Ovary (tissue), 9 donors: ENCODE measurements around the gene NEK2. TPM values are rescaled to one million over a fixed set of nuclear protein-coding genes. Genes with fewer than 3 reads are reported as not detected.
A peak's percentile ranks its signal among the peaks of the same experiment; 100 is the strongest.

Source experiments
- DNase-seq, 5 donors: peaks; one replicate each; pipeline ENCODE4 v3.0.0-alpha.2; 2019 to 2020
- H3K27ac ChIP-seq, 2 donors: fragments of 200-600 bp; one replicate each; pipeline versions ENCODE4 v1.5.1 to v1.8.0; 2019 to 2022
- H3K27me3 ChIP-seq: fragments of 200-600 bp; one replicate; pipeline ENCODE4 v1.8.0; 2022
- H3K36me3 ChIP-seq: fragments of 200-600 bp; sonication (generic); one replicate; pipeline ENCODE4 v1.5.1; 2019
- H3K4me1 ChIP-seq: one replicate; pipeline ENCODE4 v1.8.1; 2013; ENCODE audit warnings: mild to moderate bottlenecking, moderate library complexity; ENCODE audit not compliant: insufficient read depth
- H3K4me3 ChIP-seq: fragments of 200-600 bp; sonication (generic); one replicate; pipeline ENCODE4 v1.5.1; 2017
- H3K9me3 ChIP-seq, 2 donors: fragments of 200-600 bp in 1 of 2; sonication (generic) in 1 of 2; one replicate each; pipeline versions ENCODE4 v1.5.1 to v1.8.1; 2013 to 2019; ENCODE audit warnings: mild to moderate bottlenecking in 1 of 2, moderate library complexity in 1 of 2
- CTCF ChIP-seq, 3 donors: fragments of 450-650 bp in 2 of 3; fragments of 200-600 bp in 1 of 3; IDR thresholded peaks; one replicate each; pipeline versions ENCODE4 v1.5.1 to v1.8.0; 2016 to 2022; ENCODE audit warnings: antibody characterized with exemption in 3 of 3, mild to moderate bottlenecking in 1 of 3
- EP300 ChIP-seq: sonication (generic); formaldehyde crosslinking; IDR thresholded peaks from one replicate; pipeline ENCODE4 v1.6.1; 2017; ENCODE audit warnings: antibody characterized with exemption
- POLR2A ChIP-seq: fragments of 450-650 bp; IDR thresholded peaks from one replicate; pipeline ENCODE4 v1.6.1; 2017; ENCODE audit warnings: antibody characterized with exemption, mild to moderate bottlenecking, moderate library complexity
- WGBS, 3 donors: extraction: QIAGEN DNeasy Blood & Tissue Kit in 1 of 3; methylation state at CpG; one replicate each; pipeline versions ENCODE4 v1.1.5 to v1.1.7; 2013 to 2017; 5-methylcytosine and 5-hydroxymethylcytosine counted together
- intact Hi-C, 4 donors: fragments of 100-400 bp; cut with DNase I; formaldehyde crosslinking; loops; one replicate each; pipeline versions ENCODE4 v1.11.0 to v1.15.1; 2022 to 2023
- polyA plus RNA-seq, 2 donors: library from polyadenylated mRNA; stranded (reverse); fragments of 200-250 nt in 1 of 2; fragments of 350-450 nt in 1 of 2; fragmentation: Illumina TruSeq in 1 of 2; extraction: RNeasy Lipid Tissue Mini Kit (QIAGEN cat#74804) in 1 of 2; gene quantifications; one replicate each; pipeline ENCODE4 v1.2.3, GENCODE V29; 2013 to 2014
- total RNA-seq, 7 donors: library from RNA; depleted of rRNA in 2 of 7; stranded (reverse); fragments of >200 nt in 2 of 7; fragmentation: NEBNext Ultra II Directional in 3 of 7; extraction: Animal tissue kit (Norgen Biotek cat#: 25700) in 3 of 7; gene quantifications; one replicate each; pipeline versions ENCODE4 v1.1.0 to v1.2.4, GENCODE V29; 2016 to 2023
- donor health status: DM: no; HTN: no; CAD: no; lungs with moderate emphysema.
- donor health status: DM: no; HTN: no; CAD: no.
- donor health status: Bipolar disorder and iron deficiency.
- donor health status: DM: yes; HTN: yes; CAD: no.
- donor health status: DM: no; HTN: no; CAD: no.
- donor health status: DM: yes; HTN: yes; CAD: no.

Gene NEK2
- total and polyA plus RNA-seq, 9 donors = 0.20 to 1.8 (median 0.37) TPM; not detected in 4

GRCh38 chr1:211613108-211613947 lies 62.1 kb downstream of the NEK2 start:
- Histone ChIP-seq H3K27me3 (no peaks in the 10 kb centered on the region), H3K4me1 (peaks cover 7% of the 10 kb centered on the region), H3K9me3 (no peaks in the 10 kb centered on the region), H3K36me3 (no peaks in the 10 kb centered on the region), H3K27ac (no peak overlapping the region), H3K4me3 (no peak overlapping the region)
- peak in 3 of 5 donors; percentile 45 to 60 (median 55) for DNase-seq
- TF ChIP-seq POLR2A = no peak
- no peak for TF ChIP-seq EP300
- no peak for TF ChIP-seq CTCF (IDR thresholded peaks at IDR 0.05)
- intact Hi-C loops = no loop called here
- WGBS, 3 donors = 60 to 77% (median 65%) methylated on average over 8 of the region's 8 CpGs

- no peak overlapping the region for H3K27ac ChIP-seq
Measured at GRCh38 chr1:211612786-211613107, 62.7 kb downstream of the NEK2 start.

More at GRCh38 chr1:211612786-211613107, 62.7 kb downstream of the NEK2 start:
- Histone ChIP-seq H3K4me1 (peaks cover 7% of the 10 kb centered on the region), H3K36me3 (no peaks in the 10 kb centered on the region), H3K4me3 (no peak overlapping the region), H3K27me3 (no peaks in the 10 kb centered on the region), H3K9me3 (no peaks in the 10 kb centered on the region)
- TF ChIP-seq CTCF (IDR thresholded peaks at IDR 0.05) (no peak), POLR2A (no peak), EP300 (no peak)
- 93 to 97% (median 96%) methylated on average over 3 to 6 of the region's 6 CpGs for WGBS, 3 donors
- DNase-seq = no peak
- intact Hi-C loops = no loop called here

Other genes with a start within 250 kb of the NEK2 start
- not detected for gene RD3, start 183.5 kb downstream of the NEK2 start, total RNA-seq
- not detected for gene RD3, start 183.5 kb downstream of the NEK2 start, polyA plus RNA-seq
- gene SLC30A1, start 96.5 kb downstream of the NEK2 start, total RNA-seq = 10 to 100 TPM; 11.9 to 23.4 (median 18.9) TPM
- 10 to 100 TPM in 1 of 2 donors, 1 to 10 TPM in 1; 7.4 to 21.1 TPM for gene SLC30A1, start 96.5 kb downstream of the NEK2 start, polyA plus RNA-seq
- gene LPGAT1, start 155.1 kb upstream of the NEK2 start, total RNA-seq = 10 to 100 TPM; 19.8 to 32.7 (median 30.7) TPM
- gene LPGAT1, start 155.1 kb upstream of the NEK2 start, polyA plus RNA-seq = 10 to 100 TPM in 1 of 2 donors, 1 to 10 TPM in 1; 6.3 to 12.8 TPM